Measurements from ENCODE around the gene CPM.

Gene CPM

DNA sequence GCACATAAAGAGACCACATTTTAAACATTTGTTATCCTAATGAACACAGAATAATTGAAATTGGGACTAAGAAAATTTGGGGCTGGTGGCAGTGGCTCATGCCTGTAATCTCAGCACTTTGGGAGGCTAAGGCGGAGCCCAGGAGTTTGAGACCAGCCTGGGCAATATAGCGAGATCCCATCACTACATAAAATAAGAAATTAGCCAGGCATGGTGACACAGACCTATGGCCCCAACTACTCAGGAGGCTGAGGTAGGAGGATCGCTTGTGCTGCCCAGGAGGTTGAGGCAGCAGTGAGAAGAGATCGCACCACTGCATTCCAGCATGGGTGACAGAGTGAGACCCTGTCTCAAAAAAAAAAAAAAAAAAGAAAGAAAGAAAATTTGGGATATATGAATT is 59.7 kb downstream of the CPM start:
- DNase-seq = no peak

DNA sequence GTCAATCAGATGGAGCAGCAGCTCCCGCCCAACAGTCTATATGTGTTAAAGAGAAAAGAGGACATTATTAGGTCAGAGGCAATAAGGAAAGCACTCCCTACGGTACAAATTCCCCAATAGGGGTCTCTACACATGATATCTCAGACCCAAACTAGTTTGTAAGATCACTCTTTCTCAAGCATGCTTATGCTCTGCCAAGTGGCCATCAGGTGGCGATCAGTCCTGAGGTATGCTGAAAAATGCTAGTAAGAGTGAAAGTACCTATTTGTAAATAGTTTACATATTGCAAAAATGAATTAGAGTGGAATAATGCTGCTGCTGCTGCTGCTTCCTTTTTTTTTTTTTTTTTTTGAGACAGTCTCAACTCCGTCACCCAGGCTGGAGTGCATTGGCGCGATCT is 61.0 kb downstream of the CPM start:
- no peak for DNase-seq

DNA sequence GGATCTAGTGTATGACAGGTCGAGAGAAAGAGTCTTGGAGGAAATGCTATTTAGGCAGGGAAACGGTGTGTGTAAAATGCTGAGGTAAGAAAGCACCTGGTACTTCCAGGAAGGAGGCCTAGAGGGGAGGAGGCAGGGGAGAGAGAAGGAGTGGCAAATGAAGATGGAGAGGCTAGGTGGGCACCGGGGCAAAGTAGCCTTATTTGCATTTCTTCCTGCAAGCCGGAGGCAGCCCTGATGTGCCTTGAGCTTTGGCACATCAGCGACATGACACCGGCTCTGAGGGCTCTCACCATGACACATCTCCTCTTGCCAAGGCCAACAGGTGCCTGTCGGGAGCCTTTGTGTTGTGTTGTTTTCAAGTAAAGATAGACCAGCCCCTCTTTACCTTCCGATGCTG is 61.6 kb downstream of the CPM start:
- DNase-seq = no peak

DNA sequence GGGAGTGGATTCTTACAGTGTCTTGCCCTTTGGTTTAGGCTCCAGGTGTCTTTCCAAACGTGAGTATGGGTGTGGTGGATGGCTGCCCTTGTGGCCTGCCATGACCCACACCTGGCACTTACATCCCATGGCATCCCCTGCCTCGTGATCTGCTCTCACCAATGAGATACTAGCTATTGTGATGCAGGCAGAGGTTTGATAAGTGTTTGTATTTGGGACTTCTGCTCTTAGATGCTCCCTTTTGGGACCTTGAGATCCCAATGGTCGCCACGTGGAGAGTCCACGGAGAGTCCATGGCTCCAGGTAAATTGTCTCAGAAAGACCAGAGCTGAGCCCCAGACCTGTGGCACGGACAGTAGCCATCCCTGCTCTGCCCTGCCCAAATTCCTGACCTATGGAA is 62.5 kb downstream of the CPM start:
- no peak for DNase-seq

DNA sequence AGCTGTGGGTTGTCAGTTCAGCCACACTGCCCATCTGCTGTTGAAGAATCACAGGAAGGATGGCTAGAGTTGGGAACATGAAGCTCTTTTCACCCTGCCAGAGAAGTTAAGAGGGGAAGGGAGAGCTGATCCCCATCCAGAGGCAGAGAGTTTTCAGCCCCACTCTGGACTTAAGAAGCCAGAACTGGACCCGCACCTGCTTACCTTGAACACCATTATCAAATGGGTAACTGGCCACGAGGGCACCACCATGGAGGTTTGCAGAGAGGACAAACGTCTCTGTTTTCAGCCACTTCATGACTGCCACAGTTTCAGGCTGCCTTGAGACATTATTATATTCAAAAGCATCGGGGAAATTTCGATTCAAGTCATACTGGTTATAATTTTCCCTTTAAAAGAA is 63.0 kb downstream of the CPM start:
- no peak for DNase-seq

DNA sequence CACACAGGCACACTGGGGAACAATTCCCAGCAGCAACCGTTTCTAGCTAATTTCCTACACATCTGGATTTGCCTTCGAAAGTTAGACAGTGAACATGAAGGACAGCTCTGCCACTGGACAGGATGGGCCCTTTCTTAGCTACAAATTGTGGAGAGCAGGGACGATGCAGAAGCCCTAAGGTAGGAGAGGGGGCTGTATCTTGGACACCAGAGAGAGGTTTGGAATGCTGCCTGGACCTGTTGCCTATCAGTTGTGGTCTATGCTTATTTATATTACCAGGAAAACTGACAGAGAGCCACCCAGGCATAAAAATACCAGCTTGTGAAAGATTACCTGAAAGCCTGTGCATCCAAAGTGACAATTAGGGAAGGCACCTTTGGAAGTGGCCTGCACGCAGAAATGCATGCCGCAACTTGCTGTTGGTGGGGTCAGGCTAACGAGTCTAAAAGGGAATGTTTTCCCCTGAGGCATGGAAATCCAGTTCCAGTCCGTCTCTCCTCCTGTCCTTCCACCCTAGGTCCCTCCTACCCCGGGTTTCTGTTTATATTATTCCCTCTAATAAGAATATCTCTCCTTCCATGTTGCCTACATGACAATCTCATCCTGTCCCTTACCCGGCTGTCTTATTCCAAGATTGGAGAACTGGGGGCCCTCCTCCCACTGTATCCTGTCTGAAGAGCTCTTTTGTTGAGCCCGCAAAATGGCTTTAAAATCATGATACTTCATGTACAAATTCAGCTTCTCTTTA is 64.8 kb downstream of the CPM start:
- DNase-seq = no peak

DNA sequence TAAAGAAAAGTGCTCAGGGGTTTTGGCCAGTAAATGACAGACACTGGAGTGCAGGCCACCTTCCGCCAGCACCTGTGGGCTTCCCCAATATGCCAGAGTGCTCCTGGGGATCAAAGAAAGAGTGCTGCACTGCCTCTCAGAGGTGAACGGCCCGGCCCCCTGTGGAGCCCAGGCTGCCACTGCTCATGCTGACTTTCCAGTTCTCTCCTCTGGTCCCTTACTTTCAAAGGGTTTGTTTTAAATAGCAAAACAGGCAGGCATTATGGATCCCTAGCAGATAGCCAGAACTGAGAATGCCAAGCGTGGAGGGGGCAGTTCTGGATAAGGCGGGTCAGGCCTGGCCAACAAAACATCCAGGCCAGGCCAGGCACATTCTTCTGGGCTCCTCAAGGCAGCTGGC is 65.4 kb downstream of the CPM start:
- no peak for DNase-seq

DNA sequence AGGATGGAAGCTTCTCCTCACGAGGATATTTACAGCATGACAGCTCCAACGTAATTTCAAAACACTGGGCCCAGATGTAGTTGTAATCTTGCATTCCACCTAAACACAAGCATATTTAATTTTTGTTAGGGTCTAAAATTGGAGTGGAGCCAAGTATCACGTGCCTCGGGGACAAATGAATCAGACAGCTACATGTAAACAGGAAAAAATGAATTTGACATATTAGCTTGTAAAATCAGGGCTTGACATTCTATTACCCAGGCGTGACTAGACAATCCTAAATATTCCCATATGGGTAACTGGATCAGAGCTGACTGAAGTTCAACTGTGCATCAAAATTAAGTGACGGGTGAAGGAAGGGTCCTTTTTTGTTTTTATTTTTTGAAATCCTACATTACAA is 66.0 kb downstream of the CPM start:
- no peak for DNase-seq

DNA sequence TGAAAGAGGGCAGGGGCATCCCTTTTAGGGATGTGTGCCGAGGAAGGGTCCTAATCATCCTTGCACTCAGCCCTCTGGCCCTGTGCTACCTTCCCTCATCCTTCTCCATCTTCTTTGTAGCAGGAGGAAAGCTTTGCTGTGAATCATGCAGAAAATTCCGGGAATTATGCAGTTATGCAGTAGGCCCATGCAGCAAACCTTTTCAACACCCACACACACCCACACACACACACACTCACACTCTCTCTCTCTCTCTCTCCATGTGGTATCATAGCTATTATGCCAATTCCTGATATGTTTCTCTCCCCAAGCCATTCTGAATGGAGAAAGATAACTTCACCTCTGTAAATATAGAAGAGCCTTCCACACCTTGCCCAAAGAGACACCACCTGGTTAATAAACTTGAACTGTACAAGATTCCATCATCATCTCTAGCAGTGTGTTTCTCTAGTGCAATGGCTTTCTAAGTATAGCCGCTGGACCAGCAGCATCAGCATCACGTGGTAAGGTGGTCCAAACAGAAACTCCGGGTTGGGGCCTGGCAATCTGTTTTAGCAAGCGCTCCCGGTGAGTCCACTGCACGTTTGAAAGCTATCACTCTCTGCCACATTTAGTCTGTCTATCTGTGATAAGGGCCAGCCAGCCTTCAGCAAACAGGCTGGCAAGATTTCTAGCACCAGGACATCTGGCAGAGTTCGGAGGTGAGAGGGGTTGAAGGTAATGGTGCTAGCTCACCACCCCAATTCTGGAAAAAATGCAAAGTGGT is 67.4 kb downstream of the CPM start:
- no peak for DNase-seq

DNA sequence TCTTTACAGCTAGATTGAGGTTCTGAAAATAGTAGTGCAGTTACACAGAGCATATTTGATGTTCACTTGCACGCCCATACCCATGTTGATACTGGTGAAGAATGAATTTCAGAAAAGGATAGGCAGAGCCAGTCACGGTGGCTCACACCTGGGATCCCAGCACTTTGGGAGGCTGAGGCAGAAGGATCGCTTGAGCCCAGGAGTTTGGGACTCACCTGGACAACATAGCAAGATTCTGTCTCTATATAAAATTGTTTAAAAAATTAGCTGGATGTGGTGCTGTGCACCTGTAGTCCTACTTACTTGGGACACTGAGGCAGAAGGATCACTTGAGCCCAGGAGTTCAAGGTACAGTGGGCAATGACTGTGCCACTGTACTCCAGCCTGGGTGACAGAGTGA is 68.4 kb downstream of the CPM start:
- DNase-seq = no peak

DNA sequence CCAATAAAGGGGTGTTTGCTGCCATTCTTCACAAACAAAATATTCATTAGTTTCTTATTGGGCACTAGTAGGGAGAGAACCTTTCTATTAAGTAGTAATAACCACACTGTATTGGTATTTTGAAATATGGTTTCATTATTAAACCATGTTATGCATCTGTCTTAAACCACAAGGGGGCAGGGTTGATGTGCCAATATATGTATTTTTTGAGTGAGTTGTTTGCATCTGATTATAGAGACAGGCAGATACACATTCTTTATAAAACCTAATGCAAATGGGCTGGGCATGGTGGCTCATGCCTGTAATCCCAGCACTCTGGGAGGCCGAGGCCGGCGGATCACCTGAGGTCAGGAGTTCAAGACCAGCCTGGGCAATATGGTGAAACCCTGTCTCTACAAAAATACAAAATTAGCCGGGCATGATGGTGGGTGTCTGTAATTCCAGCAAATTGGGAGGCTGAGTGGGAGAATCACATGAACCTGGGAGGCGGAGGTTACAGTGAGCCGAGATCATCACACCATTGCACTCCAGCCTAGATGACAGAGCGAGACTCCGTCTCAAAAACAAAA is 69.0 kb downstream of the CPM start:
- DNase-seq = peak; percentile 52

DNA sequence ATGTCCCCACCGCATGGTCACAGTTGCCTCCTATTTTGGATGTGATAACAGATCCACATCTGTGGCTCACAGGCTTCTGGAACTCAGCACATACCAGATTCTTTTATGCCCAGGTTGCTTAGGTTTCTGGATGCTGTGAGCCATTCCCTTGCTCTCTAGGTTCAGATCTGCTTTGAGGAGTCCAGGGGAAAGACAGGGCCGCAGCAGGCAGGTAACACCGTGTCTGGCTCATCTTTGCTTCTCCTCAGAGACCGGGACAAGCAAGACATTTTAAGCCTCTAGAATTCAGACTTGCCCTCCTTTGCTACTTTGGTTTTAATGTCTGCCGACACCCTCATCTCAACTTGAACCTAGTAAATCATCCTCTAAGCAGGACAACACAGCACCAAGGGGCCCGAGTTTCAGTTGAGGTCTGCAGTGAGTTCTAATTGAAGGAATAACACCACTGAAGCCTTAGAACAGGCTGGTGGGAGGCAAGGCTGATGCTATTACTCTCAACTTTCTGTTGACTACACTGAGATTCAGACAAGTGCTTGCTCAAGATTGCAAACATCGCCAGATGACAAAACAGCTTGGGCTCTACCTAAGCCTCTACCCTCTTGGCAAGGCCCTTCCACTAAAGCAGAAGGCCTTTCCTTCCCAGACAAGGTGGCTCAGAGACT is 69.7 kb downstream of the CPM start:
- no peak for DNase-seq

DNA sequence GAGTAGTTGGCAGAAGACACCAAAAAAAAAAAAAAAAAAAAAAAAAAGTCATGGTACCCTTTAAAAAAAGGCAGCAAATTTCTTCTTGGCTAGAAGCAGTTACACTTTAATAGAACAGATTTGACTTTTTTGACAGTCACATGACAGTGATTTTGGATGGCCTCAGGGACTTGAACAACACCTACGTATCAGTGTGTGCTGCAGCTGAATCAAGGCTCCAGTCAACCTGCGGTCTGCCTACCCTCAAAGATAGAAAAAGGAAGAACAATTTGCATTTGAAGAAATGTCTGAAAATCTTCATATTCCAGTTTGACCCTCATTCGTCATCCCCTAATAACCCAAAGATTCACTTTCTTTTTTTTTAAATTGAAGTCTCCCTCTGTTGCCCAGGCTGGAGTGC is 71.1 kb downstream of the CPM start:
- no peak for DNase-seq

DNA sequence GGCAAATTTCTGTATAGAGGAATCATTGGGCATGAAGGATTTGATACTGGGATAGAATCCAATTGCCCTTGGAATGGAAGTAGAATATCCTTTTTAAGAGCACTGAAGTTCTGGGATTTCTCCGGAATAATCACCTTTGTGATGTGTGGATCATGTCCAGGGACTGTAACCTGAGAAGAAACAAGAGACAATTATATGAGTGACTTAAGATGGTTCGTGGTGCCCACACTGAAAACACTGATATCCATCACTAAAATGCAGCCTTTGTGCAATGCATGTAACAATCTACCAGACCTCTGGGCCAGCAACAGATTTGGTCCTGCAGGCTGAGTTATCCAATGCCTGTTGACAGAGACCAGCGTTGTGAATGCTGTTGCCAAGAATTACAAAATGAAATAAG is 76.5 kb downstream of the CPM start:
- DNase-seq = no peak

DNA sequence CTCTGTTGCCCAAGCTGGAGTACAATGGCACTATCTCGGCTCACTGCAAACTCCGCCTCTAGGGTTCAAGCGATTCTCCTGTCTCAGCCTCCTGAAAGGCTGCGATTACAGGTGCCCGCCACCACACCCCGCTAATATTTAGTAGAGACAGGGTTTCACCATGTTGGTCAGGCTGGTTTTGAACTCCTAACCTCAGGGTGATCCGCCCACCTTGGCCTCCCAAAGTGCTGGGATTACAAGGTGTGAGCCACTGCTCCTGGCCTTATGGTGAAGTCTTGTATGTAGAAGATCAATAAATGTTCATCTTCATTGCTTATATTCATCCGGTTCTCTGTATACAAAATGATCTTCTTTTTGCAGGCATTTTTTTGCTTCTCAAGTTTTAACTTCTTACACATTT is 77.2 kb downstream of the CPM start:
- DNase-seq = no peak

DNA sequence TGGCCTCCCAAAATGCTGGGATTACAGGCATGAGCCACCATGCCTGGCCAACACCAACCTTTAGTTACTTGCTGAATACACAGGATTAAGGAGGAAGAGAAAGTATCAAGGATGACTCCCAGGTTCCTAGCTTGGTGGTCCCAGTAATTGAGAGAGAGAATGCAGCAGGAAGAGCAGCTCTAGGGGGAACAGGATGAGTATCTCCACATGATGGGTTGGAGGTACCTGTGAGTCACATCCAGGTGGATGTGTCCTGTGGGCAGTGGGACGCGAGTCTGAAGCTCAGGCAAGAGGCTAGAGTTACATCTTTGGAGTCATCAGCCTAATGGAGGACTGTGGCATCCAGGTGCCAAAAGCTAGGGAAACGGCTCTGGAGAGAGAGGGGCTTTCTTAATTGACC is 77.9 kb downstream of the CPM start:
- DNase-seq = no peak

DNA sequence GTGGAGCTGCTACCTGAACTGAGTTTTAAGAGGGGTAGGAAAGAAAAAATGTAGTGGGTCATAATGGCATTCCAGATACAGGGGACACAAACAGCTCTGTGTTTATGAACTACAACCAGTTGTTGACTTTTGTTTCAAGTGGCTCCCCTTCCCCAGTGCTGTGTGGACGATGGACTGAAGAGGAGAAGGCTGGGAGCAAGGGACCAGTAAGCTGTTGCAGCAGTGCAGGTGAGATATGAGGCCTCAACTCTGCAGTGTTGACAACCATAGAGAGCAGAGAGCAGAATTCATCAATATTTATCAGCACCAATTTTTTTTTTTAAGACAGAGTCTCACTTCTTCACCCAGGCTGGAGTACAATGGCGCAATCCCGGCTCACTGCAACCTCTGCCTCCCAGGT is 78.4 kb downstream of the CPM start:
- DNase-seq = no peak

DNA sequence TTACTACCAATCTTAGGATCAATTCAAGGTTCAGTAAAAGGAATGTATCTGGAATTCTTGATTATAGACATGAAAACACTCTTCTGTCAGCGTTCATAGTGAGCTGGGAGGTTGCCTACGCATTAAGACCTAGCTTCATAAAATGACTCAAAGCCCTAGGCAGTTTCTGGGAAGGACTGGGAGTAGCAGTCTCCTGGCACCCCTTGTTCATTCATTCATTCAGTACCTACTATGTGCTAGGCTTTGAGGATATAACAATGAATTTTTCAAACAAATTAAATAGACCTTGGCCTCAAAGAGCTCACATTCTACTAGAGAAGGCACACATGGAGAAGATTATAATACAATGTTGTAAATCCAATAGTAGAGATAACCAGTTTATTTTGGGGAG is 78.9 kb downstream of the CPM start:
- no peak for DNase-seq

DNA sequence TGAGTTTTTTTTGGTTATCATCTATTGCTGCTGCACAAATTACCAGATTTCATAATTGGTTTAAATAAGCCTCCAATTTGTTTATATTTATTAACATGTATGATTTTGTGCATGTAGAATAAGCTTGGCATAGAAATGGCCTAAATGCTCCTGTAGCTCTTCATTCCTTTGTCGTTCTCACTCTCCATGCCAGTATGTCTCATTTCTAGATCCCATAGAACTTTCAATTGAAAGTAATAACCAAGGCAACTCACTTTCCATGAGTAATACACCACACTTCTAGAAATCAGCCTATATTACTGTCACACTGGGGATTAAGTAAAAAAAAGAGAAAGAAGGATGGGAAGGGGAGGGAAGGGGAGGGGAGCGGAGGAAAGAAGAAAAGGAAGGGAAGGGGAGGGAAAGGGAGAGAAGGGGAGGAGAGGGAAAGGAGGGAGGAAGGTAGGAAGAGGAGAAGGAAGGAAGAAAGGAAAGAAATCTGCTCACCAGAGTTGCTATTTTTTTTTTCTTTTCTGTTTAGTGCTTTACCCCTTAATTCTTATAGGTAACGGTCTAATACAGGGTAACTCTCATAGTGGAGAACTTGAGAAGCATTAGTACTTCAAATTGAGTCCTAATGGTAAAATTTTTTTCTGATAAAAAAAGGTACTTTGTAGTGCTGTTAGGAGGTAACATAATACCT is 79.4 kb downstream of the CPM start:
- peak; percentile 20 for DNase-seq

DNA sequence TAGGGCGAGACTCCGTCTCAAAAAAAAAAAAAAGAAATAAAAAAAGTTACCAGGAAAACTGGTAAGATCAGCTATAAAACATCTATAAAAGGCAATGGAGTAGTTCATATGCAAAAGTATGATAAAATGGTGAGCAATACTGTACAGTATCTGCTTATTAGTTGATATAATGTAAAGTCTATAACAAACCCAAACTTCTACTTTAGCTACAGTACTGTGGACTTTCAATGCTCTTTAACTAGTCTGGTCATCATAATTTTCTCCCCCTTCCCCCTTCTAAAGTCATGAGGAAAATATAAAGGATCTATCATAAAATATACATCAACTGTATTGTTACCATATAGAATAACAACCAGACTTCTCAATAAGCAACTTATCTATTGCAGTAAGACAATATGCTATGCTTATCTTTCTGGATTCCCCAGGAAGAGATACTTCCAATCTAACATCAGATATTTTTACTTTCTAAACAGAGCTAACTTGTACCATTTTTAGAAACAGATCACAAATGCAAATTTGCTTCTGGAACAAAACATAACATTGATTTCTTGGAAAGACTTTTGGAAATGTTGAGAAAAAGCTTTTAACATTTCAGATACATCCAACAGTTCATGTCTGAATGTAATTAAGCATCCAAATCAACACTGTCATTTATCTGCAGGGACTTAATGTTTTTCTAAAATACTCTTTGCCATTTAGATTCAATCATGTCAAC is 81.2 kb downstream of the CPM start:
- DNase-seq = no peak

DNA sequence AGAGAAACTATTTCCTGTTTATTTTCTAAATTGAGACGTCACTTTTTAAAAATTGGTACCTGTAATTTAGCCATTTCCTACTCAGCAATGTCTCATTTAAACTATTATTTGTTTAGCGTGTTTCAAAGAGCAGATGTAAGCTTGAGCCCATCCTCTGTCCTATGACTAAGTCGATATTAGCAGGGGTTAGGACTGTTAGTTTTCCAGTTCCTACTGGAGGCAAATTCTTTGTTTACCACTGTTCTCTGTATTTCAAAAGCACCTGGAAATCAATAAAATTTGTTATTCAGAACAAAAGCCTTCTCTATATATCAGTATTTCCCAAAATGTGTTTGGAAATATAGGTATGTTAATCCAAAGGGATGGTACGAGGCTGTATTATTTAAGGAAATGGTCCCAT is 82.6 kb downstream of the CPM start:
- no peak for DNase-seq

DNA sequence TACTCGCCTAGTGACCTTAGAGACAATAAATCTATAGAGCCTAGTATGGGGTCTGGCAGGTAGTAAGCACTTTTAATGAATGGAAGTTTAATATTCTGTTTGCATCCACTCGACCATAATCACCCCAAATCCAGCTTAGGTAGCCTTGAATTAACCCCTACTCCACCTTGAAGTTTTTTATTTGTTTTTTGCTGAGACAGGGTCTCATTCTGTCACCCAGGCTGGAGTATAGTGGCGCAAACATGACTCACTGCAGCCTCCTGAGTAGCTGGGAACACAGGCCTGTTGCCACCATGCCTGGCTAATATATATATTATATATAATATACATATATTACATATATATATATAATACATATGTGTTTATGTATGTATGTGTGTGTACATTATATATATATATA is 86.2 kb downstream of the CPM start:
- no peak for DNase-seq
